Stimulated activated memory B cell treated with anti-CD40 and anti-IgM and Interleukin-4, amounts not matched to agents 10 μg/mL and 1 μg/mL and 100 μg/mL, for 72 hours (primary cell): ENCODE data around the gene FADS6.
"Not testable (repeated sequence)": the region's sequence is repeated elsewhere in the genome, so short reads cannot be mapped to it uniquely, and the experiment has no call there.

Experiments used
- ATAC-seq: fragments of 150-1000 bp; cut with Tn5 transposase; 2 replicates; pipeline ENCODE4 v1.10.0; 2021
- H3K27ac Mint-ChIP-seq: one replicate; pipeline ENCODE4 v1.8.0; 2022; ENCODE audit warnings: mild to moderate bottlenecking, mixed read lengths
- H3K27me3 Mint-ChIP-seq: one replicate; pipeline ENCODE4 v1.8.0; 2022; ENCODE audit warnings: mixed read lengths
- H3K36me3 Mint-ChIP-seq: one replicate; pipeline ENCODE4 v1.8.0; 2022; ENCODE audit warnings: mixed read lengths
- H3K4me1 Mint-ChIP-seq: one replicate; pipeline ENCODE4 v1.8.0; 2022; ENCODE audit warnings: mixed read lengths
- H3K4me3 Mint-ChIP-seq: one replicate; pipeline ENCODE4 v1.8.0; 2022; ENCODE audit warnings: mild to moderate bottlenecking, moderate library complexity, mixed read lengths
- H3K9me3 Mint-ChIP-seq: one replicate; pipeline ENCODE4 v1.8.0; 2022; ENCODE audit warnings: mixed read lengths

FADS6 gene

GRCh38 chr17:74923538-74924249, 30.3 kb upstream of the FADS6 start:
- Mint-ChIP-seq H3K27ac (no peak overlapping the region), H3K4me3 (no peak overlapping the region), H3K27me3 (peaks cover 92% of the 10 kb centered on the region), H3K4me1 (peaks cover 24% of the 10 kb centered on the region), H3K9me3 (no peaks in the 10 kb centered on the region), H3K36me3 (no peaks in the 10 kb centered on the region)
- peak; percentile 56 for ATAC-seq

- H3K4me1 Mint-ChIP-seq: peaks cover 24% of the 10 kb centered on the region
- no peak for ATAC-seq
- H3K4me3 Mint-ChIP-seq: peak within 1 kb of the TSS; percentile 52
Measured at GRCh38 chr17:74922694-74923537, 29.5 kb upstream of the FADS6 start, which contains the start of gene USH1G. USH1G (minus strand) TSS chr17:74923255; CDS start chr17:74923073, 182 bp downstream.

GRCh38 chr17:74922172-74922571, 28.7 kb upstream of the FADS6 start:
- Mint-ChIP-seq H3K4me1 (peaks cover 24% of the 10 kb centered on the region), H3K36me3 (no peaks in the 10 kb centered on the region), H3K27ac (no peak overlapping the region), H3K9me3 (no peaks in the 10 kb centered on the region), H3K4me3 (no peak overlapping the region), H3K27me3 (peaks cover 92% of the 10 kb centered on the region)
- ATAC-seq: no peak

More at GRCh38 chr17:74922694-74923537, 29.5 kb upstream of the FADS6 start, which contains the start of gene USH1G:
- Mint-ChIP-seq H3K9me3 (no peaks in the 10 kb centered on the region), H3K36me3 (no peaks in the 10 kb centered on the region), H3K27ac (no peak within 1 kb of the TSS), H3K27me3 (peaks cover 92% of the 10 kb centered on the region)

GRCh38 chr17:74921769-74922168, 28.3 kb upstream of the FADS6 start:
- Mint-ChIP-seq H3K4me3 (no peak overlapping the region), H3K9me3 (no peaks in the 10 kb centered on the region), H3K27me3 (peaks cover 92% of the 10 kb centered on the region)

GRCh38 chr17:74921026-74921681, 27.7 kb upstream of the FADS6 start:
- H3K27ac Mint-ChIP-seq: no peak overlapping the region
- no peaks in the 10 kb centered on the region for H3K9me3 Mint-ChIP-seq
- H3K27me3 Mint-ChIP-seq: peaks cover 92% of the 10 kb centered on the region
- no peaks in the 10 kb centered on the region for H3K36me3 Mint-ChIP-seq
- H3K4me3 Mint-ChIP-seq: no peak overlapping the region
- no peak for ATAC-seq
- H3K4me1 Mint-ChIP-seq: peaks cover 24% of the 10 kb centered on the region

More at GRCh38 chr17:74921769-74922168, 28.3 kb upstream of the FADS6 start:
- ATAC-seq: no peak
- no peaks in the 10 kb centered on the region for H3K36me3 Mint-ChIP-seq
- H3K4me1 Mint-ChIP-seq: peaks cover 24% of the 10 kb centered on the region
- H3K27ac Mint-ChIP-seq: no peak overlapping the region

GRCh38 chr17:74920642-74921025, 27.2 kb upstream of the FADS6 start:
- H3K36me3 Mint-ChIP-seq: no peaks in the 10 kb centered on the region

GRCh38 chr17:74920306-74920620, 26.8 kb upstream of the FADS6 start:
- Mint-ChIP-seq H3K4me1 (peaks cover 24% of the 10 kb centered on the region), H3K27ac (no peak overlapping the region), H3K9me3 (no peaks in the 10 kb centered on the region), H3K36me3 (no peaks in the 10 kb centered on the region), H3K27me3 (peaks cover 90% of the 10 kb centered on the region), H3K4me3 (no peak overlapping the region)
- no peak for ATAC-seq

More at GRCh38 chr17:74920642-74921025, 27.2 kb upstream of the FADS6 start:
- H3K27ac Mint-ChIP-seq: no peak overlapping the region
- H3K9me3 Mint-ChIP-seq: no peaks in the 10 kb centered on the region
- H3K4me1 Mint-ChIP-seq: peaks cover 24% of the 10 kb centered on the region
- peaks cover 92% of the 10 kb centered on the region for H3K27me3 Mint-ChIP-seq
- no peak for ATAC-seq
- no peak overlapping the region for H3K4me3 Mint-ChIP-seq

GRCh38 chr17:74919440-74920305, 26.2 kb upstream of the FADS6 start:
- ATAC-seq: no peak
- Mint-ChIP-seq H3K4me3 (no peak overlapping the region), H3K27me3 (peaks cover 90% of the 10 kb centered on the region), H3K4me1 (peaks cover 19% of the 10 kb centered on the region), H3K27ac (no peak overlapping the region), H3K9me3 (no peaks in the 10 kb centered on the region), H3K36me3 (no peaks in the 10 kb centered on the region)

- H3K27me3 Mint-ChIP-seq: peaks cover 85% of the 10 kb centered on the region
- no peak for ATAC-seq
- H3K36me3 Mint-ChIP-seq: no peaks in the 10 kb centered on the region
- no peaks in the 10 kb centered on the region for H3K9me3 Mint-ChIP-seq
- H3K4me3 Mint-ChIP-seq: no peak overlapping the region
- peaks cover 12% of the 10 kb centered on the region for H3K4me1 Mint-ChIP-seq
- H3K27ac Mint-ChIP-seq: no peak overlapping the region
Measured at GRCh38 chr17:74918906-74919305, 25.5 kb upstream of the FADS6 start.

GRCh38 chr17:74917430-74917829, 24.0 kb upstream of the FADS6 start:
- H3K27ac Mint-ChIP-seq: no peak overlapping the region
- no peaks in the 10 kb centered on the region for H3K9me3 Mint-ChIP-seq

GRCh38 chr17:74916851-74917199, 23.4 kb upstream of the FADS6 start:
- ATAC-seq: no peak
- no peak overlapping the region for H3K4me3 Mint-ChIP-seq
- H3K27me3 Mint-ChIP-seq: peaks cover 72% of the 10 kb centered on the region
- peaks cover 5% of the 10 kb centered on the region for H3K4me1 Mint-ChIP-seq
- H3K9me3 Mint-ChIP-seq: no peaks in the 10 kb centered on the region
- no peak overlapping the region for H3K27ac Mint-ChIP-seq
- no peaks in the 10 kb centered on the region for H3K36me3 Mint-ChIP-seq

More at GRCh38 chr17:74917430-74917829, 24.0 kb upstream of the FADS6 start:
- H3K4me1 Mint-ChIP-seq: peaks cover 7% of the 10 kb centered on the region
- ATAC-seq: no peak
- H3K4me3 Mint-ChIP-seq: no peak overlapping the region
- H3K36me3 Mint-ChIP-seq: no peaks in the 10 kb centered on the region
- peaks cover 78% of the 10 kb centered on the region for H3K27me3 Mint-ChIP-seq

GRCh38 chr17:74916136-74916850, 22.9 kb upstream of the FADS6 start:
- Mint-ChIP-seq H3K4me3 (no peak overlapping the region), H3K36me3 (no peaks in the 10 kb centered on the region), H3K27me3 (peaks cover 67% of the 10 kb centered on the region), H3K4me1 (peaks cover 5% of the 10 kb centered on the region), H3K27ac (no peak overlapping the region), H3K9me3 (no peaks in the 10 kb centered on the region)
- ATAC-seq: no peak

- not testable (repeated sequence) for H3K9me3 Mint-ChIP-seq, ATAC-seq, H3K36me3 Mint-ChIP-seq, H3K27ac Mint-ChIP-seq, H3K4me3 Mint-ChIP-seq, H3K4me1 Mint-ChIP-seq
- peaks cover 28% of the 10 kb centered on the region for H3K27me3 Mint-ChIP-seq
Measured at GRCh38 chr17:74911423-74911822, 18.0 kb upstream of the FADS6 start.

- not testable (repeated sequence) for H3K27ac Mint-ChIP-seq, ATAC-seq, H3K36me3 Mint-ChIP-seq, H3K4me1 Mint-ChIP-seq, H3K9me3 Mint-ChIP-seq, H3K4me3 Mint-ChIP-seq, H3K27me3 Mint-ChIP-seq
Measured at GRCh38 chr17:74909097-74909496, 15.7 kb upstream of the FADS6 start.
